Pancreas (tissue), 10 donors: ENCODE results near the gene LMF2. TPM values are rescaled to one million over a fixed set of nuclear protein-coding genes. Genes with fewer than 3 reads are reported as not detected.

Experiments
- ATAC-seq, 4 donors: fragments of 200-7000 bp; cut with Tn5 transposase; one replicate each; pipeline versions ENCODE4 v1.8.0 to v1.9.1; 2020; ENCODE audit warnings: mild to moderate bottlenecking in 4 of 4, moderate library complexity in 4 of 4
- DNase-seq, 6 donors: peaks; one replicate each; pipeline ENCODE4 v3.0.0-alpha.2; 2020
- FAIRE-seq: peaks from 2 replicates; lab custom pipeline; 2012; peaks lifted over from hg19 to GRCh38; lab: Jason Lieb, UNC
- H3K27ac ChIP-seq, 4 donors: fragments of 200-600 bp; sonication (generic); 1 replicate in 3 of 4; 2 replicates in 1 of 4; pipeline versions ENCODE4 v1.5.0 to v1.8.0; 2020
- H3K27me3 ChIP-seq, 4 donors: fragments of 200-600 bp; one replicate each; pipeline ENCODE4 v1.8.0; 2021
- H3K36me3 ChIP-seq, 3 donors: fragments of 200-600 bp; sonication (generic) in 1 of 3; one replicate each; pipeline versions ENCODE4 v1.5.0 to v1.8.0; 2020 to 2021
- H3K4me1 ChIP-seq, 3 donors: fragments of 200-600 bp; one replicate each; pipeline ENCODE4 v1.8.0; 2021
- H3K4me3 ChIP-seq, 4 donors: fragments of 200-600 bp; sonication (generic) in 2 of 4; one replicate each; pipeline versions ENCODE4 v1.5.0 to v1.8.0; 2020 to 2021
- H3K9me3 ChIP-seq, 4 donors: fragments of 200-600 bp; one replicate each; pipeline ENCODE4 v1.8.0; 2021
- CTCF ChIP-seq, 4 donors: fragments of 200-600 bp; sonication (generic) in 3 of 4; IDR thresholded peaks; one replicate each; pipeline versions ENCODE4 v1.5.0 to v1.8.0; 2021; ENCODE audit warnings: antibody characterized with exemption in 4 of 4
- WGBS, 2 donors: extraction: QIAGEN DNeasy Blood & Tissue Kit; methylation state at CpG; one replicate each; pipeline ENCODE4 v1.1.7; 2013; 5-methylcytosine and 5-hydroxymethylcytosine counted together
- intact Hi-C, 3 donors: fragments of 100-400 bp; cut with DNase I; formaldehyde crosslinking; loops; one replicate each; pipeline versions ENCODE4 v1.11.1 to v1.14.2; 2022
- polyA plus RNA-seq, 2 donors: library from polyadenylated mRNA; stranded (reverse); fragments of 200-250 nt; gene quantifications; one replicate each; pipeline ENCODE4 v1.2.3, GENCODE V29; 2013
- total RNA-seq, 6 donors: library from RNA; stranded (reverse); fragmentation: NEBNext Ultra II Directional in 4 of 6; extraction: Animal tissue kit (Norgen Biotek cat#: 25700) in 4 of 6; gene quantifications; one replicate each; pipeline versions ENCODE4 v1.2.1 to v1.2.4, GENCODE V29; 2021 to 2023
- donor health status: healthy with polysubstance abuse.
- donor health status: DM: no; HTN: no; CAD: no; lungs with moderate emphysema.
- donor health status: DM: no; HTN: no; CAD: no.
- donor health status: control.
- donor health status: control.
- donor health status: Bipolar disorder and iron deficiency.
- donor health status: DM: yes; HTN: yes; CAD: no.
- donor health status: DM: no; HTN: no; CAD: no.
- donor health status: DM: no; HTN: no; CAD: no.
- donor health status: DM: yes; HTN: yes; CAD: no.

The LMF2 gene
- total and polyA plus RNA-seq, 8 donors = 50.3 to 175 (median 135) TPM

- peak; percentile 95 to 99 (median 98) for DNase-seq
- WGBS, 2 donors = 1% methylated on average over 67 to 76 of the region's 76 CpGs
- intact Hi-C loops = loop anchor here in 2 of 3 donors (5.0 to 10.0 kb wide), 2 partner anchors 261 to 263 kb away; partner anchors contain the start of gene TUBGCP6 (in 2 of the 2)
- TF ChIP-seq CTCF (IDR thresholded peaks at IDR 0.05) = no peak
- Histone ChIP-seq H3K9me3 (no peaks in the 10 kb centered on the region), H3K27me3 (no peaks in the 10 kb centered on the region), H3K36me3 (peaks cover 0 to 6% (median 0%) of the 10 kb centered on the region in 3 donors), H3K27ac (peak within 1 kb of the TSS; percentile 75 to 94 (median 85)), H3K4me3 (peak within 1 kb of the TSS; percentile 68 to 90 (median 83)), H3K4me1 (peaks cover 0 to 13% (median 0%) of the 10 kb centered on the region in 3 donors)
- no peak for FAIRE-seq
- ATAC-seq = peak; percentile 46 to 80 (median 68)
Observed at GRCh38 chr22:50507991-50508884, 736 bp upstream of the LMF2 start, which contains the start of gene NCAPH2. Gene NCAPH2, plus strand, starts transcription at chr22:50508224. Its CDS starts 114 bp downstream, at chr22:50508338.

- H3K4me3 ChIP-seq = peak overlapping the region; percentile 68 to 90 (median 83)
- H3K27me3 ChIP-seq = no peaks in the 10 kb centered on the region
- H3K4me1 ChIP-seq = peaks cover 0 to 13% (median 0%) of the 10 kb centered on the region in 3 donors
- 14 to 21% methylated on average over 16 to 21 of the region's 21 CpGs for WGBS, 2 donors
- H3K36me3 ChIP-seq = peaks cover 0 to 15% (median 0%) of the 10 kb centered on the region in 3 donors
- DNase-seq (peak; percentile 72 to 93 (median 86)), FAIRE-seq (no peak), ATAC-seq (peak; percentile 23 to 45 (median 35))
- H3K27ac ChIP-seq = peak overlapping the region; percentile 66 to 75 (median 71)
- no peak for TF ChIP-seq CTCF (IDR thresholded peaks at IDR 0.05)
- intact Hi-C loops = loop anchor here in 2 of 3 donors (5.0 to 10.0 kb wide), 2 partner anchors 260 to 262 kb away; partner anchors contain the start of gene TUBGCP6 (in 2 of the 2)
- H3K9me3 ChIP-seq = no peaks in the 10 kb centered on the region
Observed at GRCh38 chr22:50506611-50507420, 686 bp downstream of the LMF2 start.

- DNase-seq = peak in 5 of 6 donors; percentile 52 to 89 (median 75)
Observed at GRCh38 chr22:50505776-50506610, 1.5 kb downstream of the LMF2 start.

More at GRCh38 chr22:50505776-50506610, 1.5 kb downstream of the LMF2 start:
- Histone ChIP-seq H3K4me3 (peak overlapping the region; percentile 68 to 90 (median 83)), H3K27me3 (no peaks in the 10 kb centered on the region), H3K27ac (peak overlapping the region; percentile 22 to 74 (median 67)), H3K36me3 (peaks cover 0 to 15% (median 0%) of the 10 kb centered on the region in 3 donors), H3K4me1 (peaks cover 0 to 13% (median 0%) of the 10 kb centered on the region in 3 donors), H3K9me3 (no peaks in the 10 kb centered on the region)
- ATAC-seq (peak; percentile 6 to 52 (median 42)), FAIRE-seq (no peak)
- intact Hi-C loops = loop anchor here in 2 of 3 donors (5.0 to 10.0 kb wide), 2 partner anchors 259 to 261 kb away; partner anchors contain the start of gene TUBGCP6 (in 2 of the 2)
- 44 to 53% methylated on average over 38 to 41 of the region's 41 CpGs for WGBS, 2 donors
- TF ChIP-seq CTCF (IDR thresholded peaks at IDR 0.05) = no peak
